K562 (cell line): ENCODE results near the gene ROPN1L. TPM values are rescaled to one million over a fixed set of nuclear protein-coding genes. Genes with fewer than 3 reads are reported as not detected.
A peak's percentile ranks its signal among the peaks of the same experiment; 100 is the strongest.

Experiments used
- BRF1 ChIP-seq: IDR thresholded peaks from 3 replicates; pipeline ENCODE4 v1.6.1; 2011; ENCODE audit warnings: borderline replicate concordance, mild to moderate bottlenecking; ENCODE audit not compliant: insufficient read length; ENCODE audit errors: extremely low read depth
- CHD1 ChIP-seq: fragments of 200-600 bp; sonication (generic); IDR thresholded peaks from one replicate; pipeline ENCODE4 v1.6.1; 2012; ENCODE audit warnings: mild to moderate bottlenecking, moderate library complexity, low read length, inconsistent platforms
- CREB3 ChIP-seq: fragments of 450-650 bp; conservative IDR thresholded peaks from 2 replicates; pipeline ENCODE4 v1.6.1; 2016; ENCODE audit warnings: missing genetic modification characterization, low read depth, mild to moderate bottlenecking, missing compliant biosample characterization, moderate library complexity
- DACH1 ChIP-seq: fragments of 450-650 bp; IDR thresholded peaks from 2 replicates; pipeline ENCODE4 v1.6.1; 2018; ENCODE audit not compliant: partially characterized antibody
- EP300 ChIP-seq: IDR thresholded peaks from 2 replicates; pipeline ENCODE4 v1.6.1; 2012; ENCODE audit warnings: low read length, improper control_type of control experiment
- IRF2 ChIP-seq: sonication (generic); formaldehyde crosslinking; IDR thresholded peaks from 2 replicates; pipeline ENCODE4 v1.8.1; 2022; ENCODE audit warnings: mild to moderate bottlenecking, missing genetic modification reagents
- NR2C2 ChIP-seq, 2 experiments: fragments of 200-800 bp in 1 of 2; sonication (Bioruptor generic) in 1 of 2; sonication (generic) in 1 of 2; formaldehyde crosslinking in 1 of 2; IDR thresholded peaks; 2 replicates each; pipeline versions ENCODE4 v1.6.1 to v1.8.0; 2016 to 2022; ENCODE audit warnings: mild to moderate bottlenecking in 1 of 2, missing compliant biosample characterization in 1 of 2, missing genetic modification characterization in 1 of 2, missing genetic modification reagents in 1 of 2
- RFX7 ChIP-seq: fragments of 250-450 bp; sonication (Bioruptor Pico); IDR thresholded peaks from 2 replicates; pipeline ENCODE4 v1.5.1; 2021; ENCODE audit warnings: mild to moderate bottlenecking
- SMAD2 ChIP-seq: fragments of 150-350 bp; IDR thresholded peaks from 2 replicates; pipeline ENCODE4 v1.6.1; 2014; ENCODE audit warnings: low read depth, mild to moderate bottlenecking, low read length
- STAG1 ChIP-seq: sonication (generic); formaldehyde crosslinking; IDR thresholded peaks from 2 replicates; pipeline ENCODE4 v1.5.0; 2020; ENCODE audit warnings: missing genetic modification reagents, borderline replicate concordance
- ZBTB34 ChIP-seq: fragments of 250-450 bp; sonication (Bioruptor Pico); IDR thresholded peaks from 2 replicates; pipeline ENCODE4 v1.8.0; 2021; ENCODE audit warnings: mild to moderate bottlenecking, moderate library complexity
- ZNF639 ChIP-seq, 2 experiments: fragments of 200-800 bp in 1 of 2; sonication (Bioruptor generic) in 1 of 2; sonication (generic) in 1 of 2; formaldehyde crosslinking in 1 of 2; IDR thresholded peaks in 1 of 2; conservative IDR thresholded peaks in 1 of 2; 2 replicates each; pipeline versions ENCODE4 v1.5.0 to v1.6.1; 2016 to 2020; ENCODE audit warnings: missing compliant biosample characterization in 1 of 2, missing genetic modification characterization in 1 of 2, missing genetic modification reagents in 1 of 2
- ZZZ3 ChIP-seq: fragments of 450-650 bp; IDR thresholded peaks from 2 replicates; pipeline ENCODE4 v1.6.1; 2016; ENCODE audit warnings: antibody characterized with exemption, mild to moderate bottlenecking, moderate library complexity
- polyA plus RNA-seq, 8 experiments: library from polyadenylated mRNA; depleted of rRNA in 4 of 8; stranded (reverse) in 5 of 8; unstranded in 3 of 8; fragments of >200 nt; fragmentation: Nextera tagmentation in 2 of 8; fragmentation: Illumina TruSeq in 1 of 8; extraction: Ambion mirVana in 2 of 8; extraction: Trizol in 1 of 8; gene quantifications; 2 replicates each; pipeline versions ENCODE4 v1.2.1 to v1.2.3, GENCODE V29; 2011 to 2014; ENCODE audit warnings: inconsistent platforms in 1 of 8, missing spikeins in 1 of 8
- total RNA-seq, 7 experiments: library from RNA; depleted of rRNA in 6 of 7; stranded (reverse); fragments of >200 nt in 6 of 7; fragmentation: Illumina TruSeq in 2 of 7; extraction: Trizol in 2 of 7; gene quantifications; 2 replicates each; pipeline versions ENCODE4 v1.2.1 to v1.2.3, GENCODE V29; 2011 to 2021; ENCODE audit warnings: low replicate concordance in 1 of 7
- TF ChIP-seq, protein P1 (sequence below): sonication (generic); formaldehyde crosslinking; IDR thresholded peaks from 2 replicates; pipeline ENCODE4 v1.8.1; 2023; ENCODE audit warnings: mild to moderate bottlenecking, missing genetic modification reagents

Gene ROPN1L
- total and polyA plus RNA-seq, 9 of the 15 experiments (the other 6 are each of a cell fraction or from before 2014, with no cell fraction given) = 0.04 to 0.85 (median 0.24) TPM; not detected in 3

GRCh38 chr5:10503997-10504793 lies 62.5 kb downstream of the ROPN1L start (continued):
- TF ChIP-seq ZNF639 (CRISPR knock-in tag; conservative IDR thresholded peaks at IDR 0.05 in 1 of 2, IDR thresholded peaks at IDR 0.05 in 1 of 2) (peak in 1 of 2 experiments; percentile 82; a peak in 2 of 4 replicates), BRF1 (no peak), STAG1 (CRISPR knock-in tag) (no peak), SMAD2 (no peak), CHD1 (no peak), EP300 (peak; percentile 85), NR2C2 (CRISPR knock-in tag; IDR thresholded peaks at IDR 0.05) (no peak; the same call in 1 of the 2 replicates), NR2C2 (tag; IDR thresholded peaks at IDR 0.05) (peak; percentile 90), DACH1 (peak; percentile 87), RFX7 (CRISPR knock-in tag) (no peak), ZBTB34 (CRISPR knock-in tag) (no peak), ZZZ3 (no peak), IRF2 (CRISPR knock-in tag) (no peak), CREB3 (tag) (peak; percentile 61; the same call in 1 of the 2 replicates)
- TF ChIP-seq, protein P1, sequence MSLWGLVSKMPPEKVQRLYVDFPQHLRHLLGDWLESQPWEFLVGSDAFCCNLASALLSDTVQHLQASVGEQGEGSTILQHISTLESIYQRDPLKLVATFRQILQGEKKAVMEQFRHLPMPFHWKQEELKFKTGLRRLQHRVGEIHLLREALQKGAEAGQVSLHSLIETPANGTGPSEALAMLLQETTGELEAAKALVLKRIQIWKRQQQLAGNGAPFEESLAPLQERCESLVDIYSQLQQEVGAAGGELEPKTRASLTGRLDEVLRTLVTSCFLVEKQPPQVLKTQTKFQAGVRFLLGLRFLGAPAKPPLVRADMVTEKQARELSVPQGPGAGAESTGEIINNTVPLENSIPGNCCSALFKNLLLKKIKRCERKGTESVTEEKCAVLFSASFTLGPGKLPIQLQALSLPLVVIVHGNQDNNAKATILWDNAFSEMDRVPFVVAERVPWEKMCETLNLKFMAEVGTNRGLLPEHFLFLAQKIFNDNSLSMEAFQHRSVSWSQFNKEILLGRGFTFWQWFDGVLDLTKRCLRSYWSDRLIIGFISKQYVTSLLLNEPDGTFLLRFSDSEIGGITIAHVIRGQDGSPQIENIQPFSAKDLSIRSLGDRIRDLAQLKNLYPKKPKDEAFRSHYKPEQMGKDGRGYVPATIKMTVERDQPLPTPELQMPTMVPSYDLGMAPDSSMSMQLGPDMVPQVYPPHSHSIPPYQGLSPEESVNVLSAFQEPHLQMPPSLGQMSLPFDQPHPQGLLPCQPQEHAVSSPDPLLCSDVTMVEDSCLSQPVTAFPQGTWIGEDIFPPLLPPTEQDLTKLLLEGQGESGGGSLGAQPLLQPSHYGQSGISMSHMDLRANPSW (CRISPR knock-in tag) = no peak
